Fibroblast of skin of left biceps (primary cell): Measurements from ENCODE around the gene FAM107B.
"Not testable (repeated sequence)": the region's sequence is repeated elsewhere in the genome, so short reads cannot be mapped to it uniquely, and the experiment has no call there.

Source experiments
- DNase-seq, 2 experiments: peaks; one replicate each; pipeline ENCODE4 v3.0.0-alpha.2; 2013; ENCODE audit warnings: low read depth in 2 of 2

The FAM107B gene

DNA sequence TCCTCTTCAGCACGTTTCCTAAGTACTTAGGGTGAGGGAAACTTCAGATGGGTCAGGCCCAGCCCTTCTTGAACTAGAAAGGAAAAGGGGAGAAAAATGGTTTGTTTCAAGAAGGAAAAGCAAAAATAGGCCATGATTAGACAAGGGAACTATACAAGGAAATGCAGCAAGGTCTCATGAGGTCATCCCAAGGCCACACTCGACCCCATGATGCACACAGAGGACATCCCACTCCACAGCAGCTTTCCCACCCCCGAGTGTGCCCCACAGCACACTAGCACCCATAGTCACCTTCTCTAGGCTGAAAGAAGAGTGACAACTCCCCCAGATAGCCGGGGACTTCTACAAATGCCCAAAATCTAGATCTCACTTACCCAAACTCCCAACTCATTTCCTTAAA lies 173.4 kb downstream of the FAM107B start:
- no peak for DNase-seq

GRCh38 chr10:14600065-14600464 lies 174.6 kb downstream of the FAM107B start:
- no peak for DNase-seq

GRCh38 chr10:14598809-14599764 lies 175.6 kb downstream of the FAM107B start:
- DNase-seq = no peak

DNA sequence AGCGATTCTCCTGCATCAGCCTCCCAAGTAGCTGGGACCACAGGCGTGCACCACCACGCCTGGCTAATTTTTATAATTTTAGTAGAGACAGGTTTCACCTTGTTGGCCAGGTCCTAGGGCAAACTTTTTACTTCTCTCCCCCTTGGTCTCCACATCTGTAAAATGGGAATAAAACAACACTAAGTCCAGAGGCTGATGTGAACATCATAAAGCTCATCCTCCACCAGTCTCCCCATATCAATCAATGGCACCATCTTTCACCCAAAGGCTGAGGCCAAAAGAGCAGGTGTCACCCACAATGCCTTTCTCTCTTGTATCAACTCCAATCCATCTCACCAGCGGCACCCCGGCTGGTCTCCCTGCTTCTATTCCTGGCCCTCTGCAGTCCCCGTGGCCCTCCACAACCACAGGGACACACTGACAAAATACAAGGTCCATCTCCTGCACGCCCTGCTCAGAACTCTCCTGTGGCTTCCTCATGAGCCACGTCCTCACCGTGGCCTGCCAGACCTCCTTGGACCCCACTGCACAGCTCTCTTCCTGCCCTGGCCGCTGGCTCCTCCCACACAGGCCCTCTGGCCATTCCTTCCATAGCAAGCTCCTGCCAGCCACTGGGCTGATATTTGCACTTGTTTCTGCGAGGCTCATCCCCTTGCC lies 179.0 kb downstream of the FAM107B start:
- no peak for DNase-seq

GRCh38 chr10:14594878-14595525 lies 179.7 kb downstream of the FAM107B start:
- DNase-seq = no peak

DNA sequence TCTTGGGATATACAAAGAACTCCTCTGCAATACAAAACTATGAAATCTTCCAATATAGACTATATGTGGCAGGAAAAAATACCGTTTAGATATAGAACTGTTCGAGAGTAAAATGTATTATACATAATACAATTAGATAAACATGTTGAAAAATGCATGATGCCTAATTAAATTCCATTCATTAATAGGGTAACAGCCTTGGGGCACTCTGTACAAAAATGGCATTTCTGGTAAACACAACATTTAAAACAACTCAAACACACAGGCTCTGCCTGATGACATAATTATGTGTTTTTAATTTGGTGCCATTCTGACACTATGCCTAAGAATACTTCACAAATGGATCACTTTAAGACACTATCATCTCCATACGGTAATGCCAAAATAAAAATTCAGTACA lies 180.9 kb downstream of the FAM107B start:
- no peak for DNase-seq

- DNase-seq = no peak
Measured at GRCh38 chr10:14592566-14592965, 182.1 kb downstream of the FAM107B start.

DNA sequence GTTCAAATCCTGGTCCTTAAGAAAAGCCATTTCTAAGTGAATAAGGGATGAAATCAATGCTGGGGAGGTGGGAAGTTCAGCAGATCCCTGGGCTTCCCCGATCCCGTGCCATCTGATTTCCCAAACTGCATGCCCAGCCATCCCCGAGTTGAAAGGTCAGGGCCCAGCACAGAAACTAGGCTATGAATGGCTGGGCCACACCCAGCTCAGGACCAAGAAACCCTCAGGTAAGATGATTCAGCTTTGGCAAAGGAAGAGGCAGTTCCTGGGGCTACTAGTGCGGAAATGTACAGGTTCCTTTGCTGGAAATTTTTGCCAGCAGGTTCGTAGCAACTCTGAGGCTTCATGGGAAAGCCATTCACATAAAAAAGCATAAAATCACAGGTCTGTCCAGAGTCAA lies 182.7 kb downstream of the FAM107B start:
- no peak for DNase-seq

- not testable (repeated sequence) for DNase-seq
Measured at GRCh38 chr10:14588938-14589294, 185.8 kb downstream of the FAM107B start.

- peak; percentile 84 to 86 for DNase-seq
Measured at GRCh38 chr10:14588084-14588937, 186.4 kb downstream of the FAM107B start.

- DNase-seq = no peak
Measured at GRCh38 chr10:14587540-14588083, 187.1 kb downstream of the FAM107B start.

- no peak for DNase-seq
Measured at GRCh38 chr10:14586901-14587300, 187.8 kb downstream of the FAM107B start.

DNA sequence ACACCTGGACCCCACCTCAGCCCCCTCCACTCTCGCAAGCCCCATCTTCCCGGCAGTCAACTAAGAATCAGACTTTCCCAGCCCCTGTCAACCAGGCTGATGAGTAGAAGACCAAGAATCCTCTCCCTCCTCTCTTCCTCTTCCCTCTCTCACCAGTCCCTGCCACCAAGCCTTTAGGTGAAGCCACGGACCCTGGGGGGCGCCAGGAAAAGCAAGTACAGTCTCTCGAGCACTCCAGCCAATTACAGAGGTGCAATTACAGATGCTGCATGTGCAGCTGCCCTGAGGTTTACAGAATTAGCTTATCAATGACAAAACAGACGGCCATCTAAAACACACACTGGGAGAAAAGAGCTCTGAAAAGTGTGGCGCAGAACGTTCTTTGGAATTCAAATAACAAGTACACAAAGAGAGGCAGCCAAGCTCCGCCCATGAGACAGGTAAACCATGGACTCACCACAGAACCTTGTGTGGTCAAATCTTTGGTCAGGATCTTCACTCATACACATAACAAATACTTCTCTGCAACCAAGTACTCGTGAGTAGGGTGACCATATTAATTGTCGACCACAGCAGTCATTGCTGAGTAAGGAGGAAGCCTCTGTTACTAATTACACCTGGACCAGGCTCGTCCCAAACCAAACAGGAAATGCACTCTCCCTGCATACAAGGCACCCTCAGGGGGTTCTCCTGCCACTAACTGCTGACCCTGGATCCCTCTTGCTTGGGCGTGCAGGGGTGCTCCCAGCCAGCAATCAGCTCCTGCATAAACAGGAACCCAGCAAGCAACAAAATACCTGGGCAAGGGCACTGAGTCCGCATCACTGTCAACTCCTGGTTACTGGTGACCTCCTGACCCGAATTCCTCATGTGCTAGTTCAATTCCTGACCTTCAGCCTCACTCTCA lies 189.2 kb downstream of the FAM107B start:
- no peak for DNase-seq

DNA sequence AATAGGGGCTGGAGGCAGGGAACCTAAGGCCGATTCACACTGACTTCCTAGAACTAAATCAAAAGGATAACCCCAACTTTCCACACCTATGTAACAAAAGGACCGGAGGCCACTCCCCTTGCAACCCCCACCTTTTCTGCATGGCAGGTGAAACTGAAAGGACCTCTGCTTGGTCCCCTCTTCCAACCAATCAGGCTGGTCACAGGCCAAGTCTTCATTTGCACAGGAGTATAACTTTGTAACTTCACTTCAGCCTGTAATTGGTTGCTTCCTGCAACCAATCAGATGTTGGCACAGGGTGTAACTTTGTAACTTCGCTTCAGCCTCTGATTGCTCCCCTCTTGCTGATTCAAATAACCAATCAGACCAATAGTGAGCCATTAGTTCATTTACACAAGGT lies 190.0 kb downstream of the FAM107B start:
- DNase-seq = no peak

- no peak for DNase-seq
Measured at GRCh38 chr10:14583967-14584366, 190.7 kb downstream of the FAM107B start.

DNA sequence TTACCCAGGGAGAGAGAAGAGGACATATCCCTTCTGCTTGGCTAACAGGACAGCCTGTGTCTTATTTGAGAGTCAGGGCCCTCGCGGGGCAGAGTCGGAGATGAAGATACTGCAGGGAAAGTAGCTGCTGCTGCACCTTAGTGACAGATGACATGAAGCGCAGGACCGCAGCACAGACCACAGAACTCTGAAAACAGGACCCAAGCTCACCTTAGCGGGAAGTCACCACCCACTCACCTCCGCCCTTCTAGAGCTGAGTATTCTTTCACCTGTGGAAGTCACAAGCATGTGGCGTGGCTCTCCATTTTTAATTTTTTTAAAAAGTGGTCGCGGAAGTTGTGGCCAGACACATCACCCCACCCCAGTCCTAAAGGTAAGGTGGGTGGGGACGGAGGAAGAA lies 191.4 kb downstream of the FAM107B start:
- DNase-seq = no peak

DNA sequence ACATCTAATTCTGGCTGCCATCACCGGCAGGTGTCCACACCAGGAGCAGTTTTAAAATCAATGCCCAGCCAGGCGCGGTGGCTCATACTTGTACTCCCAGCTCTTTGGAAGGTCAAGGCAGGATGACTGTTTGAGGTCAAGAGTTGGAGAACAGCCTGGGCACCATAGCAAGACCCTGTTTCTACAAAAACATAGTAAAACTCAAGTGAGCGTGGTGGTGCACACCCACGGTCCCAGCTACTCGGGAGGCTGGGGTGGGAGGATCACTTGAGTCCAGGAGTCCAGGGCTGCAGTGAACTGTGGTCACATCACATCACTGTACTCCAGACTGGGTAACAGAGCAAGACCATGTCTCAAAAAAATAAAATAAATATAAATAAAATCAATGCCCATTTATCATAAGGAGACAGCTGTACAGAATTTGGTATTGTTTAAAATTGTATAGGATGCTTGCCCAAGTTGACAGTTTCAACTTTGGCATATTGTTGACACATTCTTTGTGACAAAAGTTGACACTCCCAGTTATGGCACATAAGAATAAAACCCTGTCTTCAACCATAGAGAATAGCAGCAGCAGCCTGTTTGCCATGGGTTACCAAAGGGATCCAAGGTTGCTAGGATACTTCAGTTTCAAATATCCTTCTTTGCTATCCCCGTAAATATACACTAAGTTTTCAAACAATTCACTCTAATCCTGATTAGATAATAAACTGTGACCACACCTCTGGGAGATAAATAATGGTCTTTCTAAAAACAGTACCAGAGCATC lies 193.0 kb downstream of the FAM107B start:
- DNase-seq = no peak

- DNase-seq = no peak
Measured at GRCh38 chr10:14580671-14581332, 193.9 kb downstream of the FAM107B start.

DNA sequence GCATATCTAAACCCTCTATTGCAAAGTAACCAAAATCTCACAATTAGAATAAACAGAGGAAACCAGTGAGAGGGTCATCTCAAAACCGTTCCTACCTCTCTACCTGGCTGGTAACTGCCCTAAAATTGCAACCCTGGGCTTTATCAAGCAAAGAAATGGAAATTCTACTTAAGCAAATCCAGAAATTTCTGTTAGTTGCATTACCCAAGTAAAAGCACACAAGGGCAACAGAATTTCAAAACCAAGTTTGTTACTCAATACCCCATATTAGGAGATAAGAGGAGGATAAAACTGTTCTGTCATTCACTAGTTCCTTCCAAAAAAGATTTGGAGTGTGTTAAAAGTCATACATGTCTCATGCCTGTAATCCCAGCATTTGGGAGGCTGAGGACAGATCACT lies 195.3 kb downstream of the FAM107B start:
- no peak for DNase-seq
